ENCODE data around the gene MAP2K6. TPM values are rescaled to one million over a fixed set of nuclear protein-coding genes. Genes with fewer than 3 reads are reported as not detected.

MAP2K6 gene
- total and polyA plus RNA-seq, 3 donors from 2014 or later: 2.6 to 2.8 (median 2.7) TPM

DNA sequence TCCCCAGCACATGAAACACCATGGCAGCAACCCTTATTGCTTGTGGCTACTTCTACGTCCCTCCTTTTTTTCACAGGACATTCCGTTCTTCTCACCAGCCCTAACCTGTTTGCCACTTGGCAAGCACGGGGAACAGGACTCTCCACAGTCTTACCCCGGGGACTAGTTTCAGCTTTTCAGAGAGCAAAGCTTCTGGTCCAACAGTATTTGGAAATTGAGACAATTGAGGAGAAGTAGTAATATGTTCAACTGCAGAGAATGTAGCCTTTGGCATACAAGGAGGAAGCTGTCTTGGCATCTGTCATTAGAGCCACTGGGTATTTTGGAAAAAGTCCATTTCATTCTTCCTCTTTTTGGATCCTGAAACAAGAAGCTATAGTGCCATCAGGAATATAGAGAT, 65.7 kb downstream of the MAP2K6 start:
- 53 to 68% methylated on average over 4 of the region's 4 CpGs for WGBS, 2 donors
- Histone ChIP-seq H3K9me3 (no peaks in the 10 kb centered on the region), H3K27ac (peak overlapping the region in 1 of 2 donors; percentile 19), H3K4me3 (no peak overlapping the region), H3K36me3 (ENCODE audit: low read depth, missing control alignments) (no peaks in the 10 kb centered on the region), H3K27me3 (no peaks in the 10 kb centered on the region), H3K4me1 (peaks cover 2% of the 10 kb centered on the region)
- TF ChIP-seq POLR2A (IDR thresholded peaks at IDR 0.05): no peak
- TF ChIP-seq, protein P1, sequence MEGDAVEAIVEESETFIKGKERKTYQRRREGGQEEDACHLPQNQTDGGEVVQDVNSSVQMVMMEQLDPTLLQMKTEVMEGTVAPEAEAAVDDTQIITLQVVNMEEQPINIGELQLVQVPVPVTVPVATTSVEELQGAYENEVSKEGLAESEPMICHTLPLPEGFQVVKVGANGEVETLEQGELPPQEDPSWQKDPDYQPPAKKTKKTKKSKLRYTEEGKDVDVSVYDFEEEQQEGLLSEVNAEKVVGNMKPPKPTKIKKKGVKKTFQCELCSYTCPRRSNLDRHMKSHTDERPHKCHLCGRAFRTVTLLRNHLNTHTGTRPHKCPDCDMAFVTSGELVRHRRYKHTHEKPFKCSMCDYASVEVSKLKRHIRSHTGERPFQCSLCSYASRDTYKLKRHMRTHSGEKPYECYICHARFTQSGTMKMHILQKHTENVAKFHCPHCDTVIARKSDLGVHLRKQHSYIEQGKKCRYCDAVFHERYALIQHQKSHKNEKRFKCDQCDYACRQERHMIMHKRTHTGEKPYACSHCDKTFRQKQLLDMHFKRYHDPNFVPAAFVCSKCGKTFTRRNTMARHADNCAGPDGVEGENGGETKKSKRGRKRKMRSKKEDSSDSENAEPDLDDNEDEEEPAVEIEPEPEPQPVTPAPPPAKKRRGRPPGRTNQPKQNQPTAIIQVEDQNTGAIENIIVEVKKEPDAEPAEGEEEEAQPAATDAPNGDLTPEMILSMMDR (IDR thresholded peaks at IDR 0.05): no peak
- intact Hi-C loops (cut with DNase I; ENCODE audit: low total_unique reads): no loop called here
- DNase-seq: peak; percentile 54

DNA sequence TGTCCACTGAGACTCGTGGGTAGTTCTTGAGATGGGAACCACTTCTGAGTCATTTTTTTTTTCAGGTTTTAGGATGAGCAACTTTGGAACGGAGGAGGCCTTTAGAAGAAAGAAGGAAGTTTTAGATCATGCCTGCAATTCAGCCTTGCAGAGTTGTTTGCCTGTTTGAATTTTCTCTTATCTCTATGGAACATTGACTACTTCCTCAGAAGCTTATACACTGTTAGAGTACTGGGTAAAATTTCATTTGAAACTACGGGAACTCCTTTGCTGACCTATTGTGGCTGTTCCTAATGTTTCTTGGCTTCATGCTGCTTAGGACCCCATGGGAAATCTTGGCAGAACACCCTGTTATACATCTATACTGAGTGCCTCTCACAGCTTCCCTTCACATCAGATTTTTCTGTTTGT, 70.8 kb downstream of the MAP2K6 start:
- H3K4me1 ChIP-seq: peaks cover 11% of the 10 kb centered on the region
- H3K36me3 ChIP-seq (ENCODE audit: low read depth, missing control alignments): no peaks in the 10 kb centered on the region
- H3K9me3 ChIP-seq: no peaks in the 10 kb centered on the region
- WGBS, 2 donors: 42 to 53% methylated on average over 3 of the region's 3 CpGs
- intact Hi-C loops (cut with DNase I; ENCODE audit: low total_unique reads): no loop called here
- DNase-seq: peak; percentile 70
- H3K27ac ChIP-seq: peak overlapping the region; percentile 48 to 73
- no peak overlapping the region for H3K4me3 ChIP-seq
- no peak for TF ChIP-seq POLR2A (IDR thresholded peaks at IDR 0.05)
- TF ChIP-seq, protein P1 (IDR thresholded peaks at IDR 0.05): no peak
- H3K27me3 ChIP-seq: no peaks in the 10 kb centered on the region

DNA sequence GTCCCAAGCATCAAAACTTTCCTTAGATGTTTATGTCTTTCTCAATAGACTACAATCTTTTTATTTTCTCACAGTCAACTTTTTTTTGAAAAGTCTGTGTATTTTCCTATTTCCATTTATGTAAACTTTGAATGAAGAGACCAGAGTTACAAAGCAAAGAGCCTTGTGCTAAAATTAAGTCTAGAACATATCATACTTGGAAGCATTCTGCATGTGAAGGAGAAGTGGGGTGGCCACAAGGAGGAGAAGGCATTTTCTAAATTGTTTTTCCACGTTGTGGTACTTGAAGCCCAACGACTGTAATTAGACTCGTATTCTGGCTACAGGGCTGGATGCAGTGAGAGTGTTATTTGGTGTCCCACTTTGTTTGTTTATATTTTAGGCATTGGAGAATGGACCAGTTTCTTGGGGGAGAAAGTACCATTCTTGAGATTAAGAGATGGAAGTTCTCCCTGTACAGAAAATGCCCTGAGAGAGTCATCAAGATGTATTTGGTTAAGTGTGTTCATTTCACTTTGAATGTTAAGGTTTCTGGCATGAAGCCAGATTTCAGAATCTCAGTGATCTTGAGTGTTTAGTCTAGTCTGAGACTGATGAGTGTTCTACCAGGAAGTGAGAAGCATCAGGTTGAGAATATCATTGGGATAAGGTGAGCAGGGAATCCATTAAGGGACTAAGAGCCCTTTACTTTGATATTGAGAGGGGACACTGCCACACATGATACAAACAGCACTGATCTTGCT, 71.6 kb downstream of the MAP2K6 start:
- H3K9me3 ChIP-seq: no peaks in the 10 kb centered on the region
- H3K27ac ChIP-seq: peak overlapping the region; percentile 48 to 73
- no peak for TF ChIP-seq POLR2A (IDR thresholded peaks at IDR 0.05)
- TF ChIP-seq, protein P1 (IDR thresholded peaks at IDR 0.05): no peak
- 32 to 63% methylated on average over 3 of the region's 3 CpGs for WGBS, 2 donors
- H3K27me3 ChIP-seq: no peaks in the 10 kb centered on the region
- peaks cover 11% of the 10 kb centered on the region for H3K4me1 ChIP-seq
- intact Hi-C loops (cut with DNase I; ENCODE audit: low total_unique reads): no loop called here
- H3K4me3 ChIP-seq: no peak overlapping the region
- H3K36me3 ChIP-seq (ENCODE audit: low read depth, missing control alignments): no peaks in the 10 kb centered on the region
- no peak for DNase-seq

DNA sequence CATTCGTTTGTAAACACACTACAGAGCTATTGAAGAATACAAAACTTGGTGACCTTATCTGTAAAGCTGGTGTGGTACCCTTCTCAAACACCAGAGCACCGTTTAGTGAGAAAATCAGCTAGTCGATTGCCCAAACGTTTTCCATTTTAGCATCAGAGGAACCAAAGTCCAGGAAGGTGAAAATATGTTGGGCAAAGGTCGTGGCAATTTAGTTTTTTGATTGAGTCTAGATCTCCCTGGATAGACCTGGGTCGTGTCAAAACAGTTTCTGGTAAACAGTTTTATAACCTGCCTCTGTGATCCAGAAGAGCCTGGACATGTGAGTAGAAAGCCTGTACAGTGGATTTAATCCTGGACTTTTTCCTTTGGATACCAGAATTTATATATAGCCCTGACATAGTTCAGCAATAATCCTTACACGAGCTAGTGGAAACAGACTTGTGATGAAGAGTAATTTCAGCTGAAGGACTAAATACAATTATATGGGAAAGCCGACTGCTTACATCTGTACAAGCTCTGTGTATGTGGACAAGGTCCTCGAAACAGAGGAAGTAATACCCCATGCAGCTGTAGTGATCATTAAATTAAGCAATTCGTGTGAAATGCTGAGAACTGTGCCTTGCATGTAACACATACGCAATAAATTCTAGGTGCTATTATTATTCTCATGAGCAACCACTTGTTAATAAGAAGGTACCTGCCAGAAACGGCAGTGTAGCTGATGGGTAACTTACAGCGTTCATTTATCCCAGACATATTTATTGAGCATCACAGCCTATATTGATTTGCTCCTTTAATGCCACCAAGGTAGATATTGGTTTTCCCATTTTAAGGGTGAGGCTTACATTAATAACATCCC, 72.5 kb downstream of the MAP2K6 start:
- H3K27ac ChIP-seq: peak overlapping the region in 1 of 2 donors; percentile 73
- TF ChIP-seq POLR2A (IDR thresholded peaks at IDR 0.05): no peak
- TF ChIP-seq, protein P1 (IDR thresholded peaks at IDR 0.05): no peak
- no peak for DNase-seq
- no peak overlapping the region for H3K4me3 ChIP-seq
- peaks cover 11% of the 10 kb centered on the region for H3K4me1 ChIP-seq
- H3K9me3 ChIP-seq: no peaks in the 10 kb centered on the region
- no peaks in the 10 kb centered on the region for H3K36me3 ChIP-seq (ENCODE audit: low read depth, missing control alignments)
- no peaks in the 10 kb centered on the region for H3K27me3 ChIP-seq
- 88 to 91% methylated on average over 13 of the region's 13 CpGs for WGBS, 2 donors
- intact Hi-C loops (cut with DNase I; ENCODE audit: low total_unique reads): no loop called here
